Keratinocyte (primary cell): ENCODE measurements around the gene HKDC1. TPM values are rescaled to one million over a fixed set of nuclear protein-coding genes. Genes with fewer than 3 reads are reported as not detected.

Experiments
- DNase-seq: peaks from one replicate; pipeline ENCODE4 v3.0.0-alpha.2; 2011; ENCODE audit warnings: low read depth, missing footprints, low spot score
- FAIRE-seq: peaks from 2 replicates; lab custom pipeline; 2011; peaks lifted over from hg19 to GRCh38; lab: Jason Lieb, UNC
- H2AFZ ChIP-seq: 2 replicates; pipeline ENCODE4 v1.6.0; 2012; ENCODE audit warnings: low read length, control low read depth, inconsistent platforms; ENCODE audit not compliant: control insufficient read depth
- H3K27ac ChIP-seq: 2 replicates; pipeline ENCODE4 v1.5.1; 2011; ENCODE audit warnings: low read length; ENCODE audit not compliant: control insufficient read depth, insufficient read depth
- H3K27me3 ChIP-seq: 3 replicates; pipeline ENCODE4 v1.6.0; 2011; ENCODE audit warnings: low read length; ENCODE audit not compliant: control insufficient read depth, insufficient read depth; ENCODE audit errors: extremely low read depth
- H3K36me3 ChIP-seq, 2 experiments: 2 replicates in 1 of 2; 3 replicates in 1 of 2; pipeline ENCODE4 v1.5.1; 2011; ENCODE audit warnings: low read length in 2 of 2, mild to moderate bottlenecking in 1 of 2; ENCODE audit not compliant: control insufficient read depth in 2 of 2, insufficient read depth in 2 of 2; ENCODE audit errors: extremely low read depth in 1 of 2
- H3K4me1 ChIP-seq: 3 replicates; pipeline ENCODE4 v1.5.1; 2011; ENCODE audit warnings: low read length; ENCODE audit not compliant: control insufficient read depth, insufficient read depth; ENCODE audit errors: extremely low read depth
- H3K4me2 ChIP-seq: 3 replicates; pipeline ENCODE4 v1.6.0; 2011; ENCODE audit warnings: low read depth, low read length; ENCODE audit not compliant: control insufficient read depth, insufficient read depth; ENCODE audit errors: extremely low read depth
- H3K4me3 ChIP-seq, 3 experiments: fragments of 200-600 bp in 1 of 3; sonication (generic) in 1 of 3; 2 replicates in 2 of 3; 3 replicates in 1 of 3; pipeline ENCODE4 v1.5.1; 2011 to 2016; ENCODE audit warnings: low read length in 3 of 3, mild to moderate bottlenecking in 3 of 3, control low read depth in 2 of 3, inconsistent platforms in 1 of 3, low read depth in 1 of 3, mixed read lengths in 1 of 3, mixed run types in 1 of 3, moderate library complexity in 1 of 3; ENCODE audit not compliant: control insufficient read depth in 2 of 3, insufficient read depth in 2 of 3; ENCODE audit errors: extremely low read depth in 1 of 3
- H3K79me2 ChIP-seq: 2 replicates; pipeline ENCODE4 v1.6.0; 2012; ENCODE audit warnings: low read length; ENCODE audit not compliant: control insufficient read depth, insufficient read depth
- H3K9ac ChIP-seq: 3 replicates; pipeline ENCODE4 v1.6.0; 2011; ENCODE audit warnings: low read length; ENCODE audit not compliant: control insufficient read depth, insufficient read depth; ENCODE audit errors: extremely low read depth
- H3K9me1 ChIP-seq: 3 replicates; pipeline ENCODE4 v1.6.0; 2011; ENCODE audit warnings: low read length; ENCODE audit not compliant: control insufficient read depth, insufficient read depth; ENCODE audit errors: extremely low read depth
- H3K9me3 ChIP-seq: 2 replicates; pipeline ENCODE4 v1.5.1; 2012; ENCODE audit warnings: low read depth, low read length; ENCODE audit not compliant: control insufficient read depth
- H4K20me1 ChIP-seq: 3 replicates; pipeline ENCODE4 v1.6.0; 2011; ENCODE audit warnings: low read length; ENCODE audit not compliant: control insufficient read depth, insufficient read depth; ENCODE audit errors: extremely low read depth
- EZH2 ChIP-seq: IDR thresholded peaks from one replicate; pipeline ENCODE4 v1.6.1; 2012; ENCODE audit warnings: inconsistent platforms, mild to moderate bottlenecking, low read length, moderate library complexity
- dilution Hi-C: fragments of 300-500 bp; cut with MboI; formaldehyde crosslinking; loops from one replicate; pipeline ENCODE4 v1.7.0; 2020; ENCODE audit warnings: low sequenced_read_pairs; ENCODE audit not compliant: extremely low pct_ligation_motif_present
- polyA plus RNA-seq, 5 experiments: library from polyadenylated mRNA; depleted of rRNA in 3 of 5; stranded (reverse) in 3 of 5; stranded (forward) in 1 of 5; unstranded in 1 of 5; fragments of >200 nt; gene quantifications; 1 replicate in 1 of 5; 2 replicates in 3 of 5; 3 replicates in 1 of 5; pipeline versions ENCODE4 v1.2.1 to v1.2.3, GENCODE V29; 2011 to 2012; ENCODE audit warnings: missing spikeins in 2 of 5, low read depth in 1 of 5, low replicate concordance in 1 of 5
- TF ChIP-seq, protein P1 (sequence below), 3 experiments: IDR thresholded peaks in 1 of 3; conservative IDR thresholded peaks in 1 of 3; optimal IDR thresholded peaks in 1 of 3; 2 replicates in 2 of 3; 3 replicates in 1 of 3; pipeline versions ENCODE3 to v1.5.1; 2011; ENCODE audit warnings: low read length in 3 of 3, mild to moderate bottlenecking in 3 of 3, moderate library complexity in 2 of 3, control low read depth in 1 of 3, inconsistent platforms in 1 of 3; ENCODE audit not compliant: insufficient read depth in 2 of 3; ENCODE audit errors: extremely low read depth in 1 of 3

The HKDC1 gene
- polyA plus RNA-seq, 1 donor (not counting 4 experiments of a cell fraction or from before 2014, with no cell fraction given) = 0.33 TPM

DNA sequence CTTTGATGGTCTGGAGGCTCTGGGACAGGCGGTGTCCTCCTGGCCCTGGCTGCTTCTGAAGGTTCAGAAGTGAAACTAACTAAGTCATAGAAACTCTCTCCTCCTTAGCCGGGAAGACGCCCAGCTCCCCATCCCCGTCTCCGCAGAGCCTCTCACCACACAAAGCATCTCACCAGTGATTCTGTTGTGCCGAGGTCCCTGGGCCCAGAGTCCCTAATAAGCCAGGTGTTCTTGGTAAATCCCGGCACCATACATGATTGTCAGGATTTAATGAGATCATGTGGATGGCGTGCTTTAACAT is 9.4 kb downstream of the HKDC1 start:
- Histone ChIP-seq H3K4me1 (peaks cover 28% of the 10 kb centered on the region), H3K79me2 (no peaks in the 10 kb centered on the region), H3K9me3 (no peaks in the 10 kb centered on the region), H3K4me2 (no peak overlapping the region), H3K36me3 (no peaks in the 10 kb centered on the region), H3K27me3 (no peaks in the 10 kb centered on the region), H4K20me1 (no peaks in the 10 kb centered on the region), H3K27ac (no peak overlapping the region), H3K9ac (no peak overlapping the region), H3K4me3 (no peak overlapping the region), H2AFZ (no peak overlapping the region), H3K9me1 (no peaks in the 10 kb centered on the region)
- FAIRE-seq (no peak), DNase-seq (no peak)
- dilution Hi-C loops = no loop called here
- TF ChIP-seq, protein P1, sequence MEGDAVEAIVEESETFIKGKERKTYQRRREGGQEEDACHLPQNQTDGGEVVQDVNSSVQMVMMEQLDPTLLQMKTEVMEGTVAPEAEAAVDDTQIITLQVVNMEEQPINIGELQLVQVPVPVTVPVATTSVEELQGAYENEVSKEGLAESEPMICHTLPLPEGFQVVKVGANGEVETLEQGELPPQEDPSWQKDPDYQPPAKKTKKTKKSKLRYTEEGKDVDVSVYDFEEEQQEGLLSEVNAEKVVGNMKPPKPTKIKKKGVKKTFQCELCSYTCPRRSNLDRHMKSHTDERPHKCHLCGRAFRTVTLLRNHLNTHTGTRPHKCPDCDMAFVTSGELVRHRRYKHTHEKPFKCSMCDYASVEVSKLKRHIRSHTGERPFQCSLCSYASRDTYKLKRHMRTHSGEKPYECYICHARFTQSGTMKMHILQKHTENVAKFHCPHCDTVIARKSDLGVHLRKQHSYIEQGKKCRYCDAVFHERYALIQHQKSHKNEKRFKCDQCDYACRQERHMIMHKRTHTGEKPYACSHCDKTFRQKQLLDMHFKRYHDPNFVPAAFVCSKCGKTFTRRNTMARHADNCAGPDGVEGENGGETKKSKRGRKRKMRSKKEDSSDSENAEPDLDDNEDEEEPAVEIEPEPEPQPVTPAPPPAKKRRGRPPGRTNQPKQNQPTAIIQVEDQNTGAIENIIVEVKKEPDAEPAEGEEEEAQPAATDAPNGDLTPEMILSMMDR (optimal IDR thresholded peaks at IDR 0.05 in 1 of 3, IDR thresholded peaks at IDR 0.05 in 1 of 3, conservative IDR thresholded peaks at IDR 0.05 in 1 of 3; ENCODE audit: extremely low read depth in 1 of 3, insufficient read depth in 2 of 3, low read length in 3 of 3) = no peak
- TF ChIP-seq EZH2 = no peak

DNA sequence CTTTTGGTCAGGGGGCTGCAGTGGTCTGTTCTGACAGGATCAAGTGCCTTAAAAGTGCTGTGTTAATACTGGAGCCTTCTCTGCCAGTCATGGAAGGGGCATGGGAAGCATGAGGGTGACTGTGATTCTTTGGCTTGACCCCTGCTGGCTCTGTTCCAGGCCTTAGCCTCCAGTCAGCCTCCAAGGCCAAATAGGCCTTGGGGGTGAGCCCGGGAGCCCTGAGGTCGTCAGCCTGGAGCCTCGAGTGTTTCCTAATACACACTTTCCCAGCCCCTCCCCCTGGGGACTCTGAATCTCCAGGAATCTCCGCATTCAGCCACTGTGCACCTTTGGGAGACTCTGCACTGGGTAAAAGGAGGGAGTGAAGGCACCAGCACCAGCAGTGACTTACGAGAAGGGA is 10.0 kb downstream of the HKDC1 start:
- no peak overlapping the region for H3K9ac ChIP-seq
- H3K36me3 ChIP-seq = no peaks in the 10 kb centered on the region
- no peaks in the 10 kb centered on the region for H3K9me3 ChIP-seq
- H4K20me1 ChIP-seq = no peaks in the 10 kb centered on the region
- no peaks in the 10 kb centered on the region for H3K79me2 ChIP-seq
- TF ChIP-seq EZH2 = no peak
- TF ChIP-seq, protein P1 (optimal IDR thresholded peaks at IDR 0.05 in 1 of 3, IDR thresholded peaks at IDR 0.05 in 1 of 3, conservative IDR thresholded peaks at IDR 0.05 in 1 of 3; ENCODE audit: extremely low read depth in 1 of 3, insufficient read depth in 2 of 3, low read length in 3 of 3) = no peak
- peaks cover 22% of the 10 kb centered on the region for H3K4me1 ChIP-seq
- dilution Hi-C loops = no loop called here
- no peak overlapping the region for H2AFZ ChIP-seq
- DNase-seq = no peak
- H3K27ac ChIP-seq = no peak overlapping the region
- H3K4me3 ChIP-seq = no peak overlapping the region
- no peaks in the 10 kb centered on the region for H3K27me3 ChIP-seq
- no peaks in the 10 kb centered on the region for H3K9me1 ChIP-seq
- H3K4me2 ChIP-seq = no peak overlapping the region
- no peak for FAIRE-seq
